NCI-H2171 (cell line): ENCODE measurements around the gene FABP7.

ENCODE experiments used
- DNase-seq: peaks from one replicate; lab custom pipeline; 2025; lab: John Stamatoyannopoulos, UW

Gene FABP7

GRCh38 chr6:122798099-122798641 lies 18.7 kb downstream of the FABP7 start:
- DNase-seq, result no peak

GRCh38 chr6:122799140-122799745 lies 19.7 kb downstream of the FABP7 start:
- DNase-seq, result no peak

- no peak for DNase-seq
Measured at GRCh38 chr6:122799916-122800686, 20.6 kb downstream of the FABP7 start.

- DNase-seq, result no peak
Measured at GRCh38 chr6:122800906-122801305, 21.4 kb downstream of the FABP7 start.

- DNase-seq, result no peak
Measured at GRCh38 chr6:122801397-122801796, 21.9 kb downstream of the FABP7 start.

- no peak for DNase-seq
Measured at GRCh38 chr6:122803171-122803661, 23.7 kb downstream of the FABP7 start.

GRCh38 chr6:122804962-122805485 lies 25.5 kb downstream of the FABP7 start:
- no peak for DNase-seq

- DNase-seq, result no peak
Measured at GRCh38 chr6:122806291-122806690, 26.8 kb downstream of the FABP7 start.

- DNase-seq, result no peak
Measured at GRCh38 chr6:122808121-122808885, 28.8 kb downstream of the FABP7 start.

GRCh38 chr6:122809001-122809400 lies 29.5 kb downstream of the FABP7 start:
- no peak for DNase-seq

GRCh38 chr6:122809691-122810090 lies 30.2 kb downstream of the FABP7 start:
- no peak for DNase-seq

- no peak for DNase-seq
Measured at GRCh38 chr6:122810189-122810588, 30.7 kb downstream of the FABP7 start.

GRCh38 chr6:122817358-122817757 lies 37.8 kb downstream of the FABP7 start:
- no peak for DNase-seq

- DNase-seq, result no peak
Measured at GRCh38 chr6:122817766-122818165, 38.2 kb downstream of the FABP7 start.

- DNase-seq, result no peak
Measured at GRCh38 chr6:122818866-122819265, 39.4 kb downstream of the FABP7 start.

GRCh38 chr6:122821095-122821494 lies 41.6 kb downstream of the FABP7 start:
- no peak for DNase-seq

- DNase-seq, result no peak
Measured at GRCh38 chr6:122825163-122825562, 45.6 kb downstream of the FABP7 start.

GRCh38 chr6:122829456-122829855 lies 49.9 kb downstream of the FABP7 start:
- no peak for DNase-seq

GRCh38 chr6:122831511-122831910 lies 52.0 kb downstream of the FABP7 start:
- no peak for DNase-seq

- no peak for DNase-seq
Measured at GRCh38 chr6:122832459-122832858, 52.9 kb downstream of the FABP7 start.

- no peak for DNase-seq
Measured at GRCh38 chr6:122833021-122833491, 53.5 kb downstream of the FABP7 start.
